ENCODE measurements around the gene COL6A6. TPM values are rescaled to one million over a fixed set of nuclear protein-coding genes. Genes with fewer than 3 reads are reported as not detected.
A peak's percentile ranks its signal among the peaks of the same experiment; 100 is the strongest.

The COL6A6 gene
- total and polyA plus RNA-seq, 4 donors = 0.29 to 6.2 (median 1.6) TPM

- 100% methylated on average over 1 of the region's 2 CpGs for WGBS (ENCODE audit: insufficient coverage)
- Histone ChIP-seq H3K27me3 (ENCODE audit: control insufficient read depth, insufficient read depth, low read length) (no peaks in the 10 kb centered on the region), H3K27ac (ENCODE audit: low read depth, low read length) (no peak overlapping the region), H3K36me3 (ENCODE audit: control insufficient read depth, insufficient read depth, low read length) (no peaks in the 10 kb centered on the region), H3K9me3 (ENCODE audit: control insufficient read depth, insufficient read depth, low read length) (no peaks in the 10 kb centered on the region), H3K4me1 (ENCODE audit: control insufficient read depth, insufficient read depth, low read length) (no peaks in the 10 kb centered on the region), H3K4me3 (ENCODE audit: low read depth, low read length) (no peak overlapping the region)
- no peak for DNase-seq (ENCODE audit: low read depth in 4 of 6, low spot score in 6 of 6)
These were observed 12.3 kb upstream of the COL6A6 start for GRCh38 chr3:130504701-130505100.

DNA sequence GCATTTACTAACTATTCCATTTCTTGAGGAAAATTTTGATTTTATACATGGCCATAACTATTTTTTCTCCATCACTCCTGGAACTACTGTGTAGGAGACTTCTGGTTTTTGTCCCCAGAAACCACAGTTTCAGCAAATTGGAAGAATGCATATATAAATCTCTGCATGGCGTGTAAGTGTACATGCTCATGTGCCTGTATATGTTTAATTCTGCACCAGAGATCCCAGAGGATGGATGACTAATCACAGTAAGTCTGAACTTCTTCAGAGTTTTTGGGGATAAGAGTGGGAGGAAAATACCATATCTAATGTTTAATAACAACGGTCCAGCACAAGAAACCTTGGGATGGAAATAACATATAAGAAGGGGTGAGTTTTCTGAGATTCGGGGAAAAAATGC is 10.9 kb upstream of the COL6A6 start:
- H3K9me3 ChIP-seq (ENCODE audit: control insufficient read depth, insufficient read depth, low read length) = no peaks in the 10 kb centered on the region
- H3K4me1 ChIP-seq (ENCODE audit: control insufficient read depth, insufficient read depth, low read length) = no peaks in the 10 kb centered on the region
- no peaks in the 10 kb centered on the region for H3K27me3 ChIP-seq (ENCODE audit: control insufficient read depth, insufficient read depth, low read length)
- H3K4me3 ChIP-seq (ENCODE audit: low read depth, low read length) = no peak overlapping the region
- WGBS (ENCODE audit: insufficient coverage) = 67% methylated on average over 1 of the region's 3 CpGs
- H3K36me3 ChIP-seq (ENCODE audit: control insufficient read depth, insufficient read depth, low read length) = no peaks in the 10 kb centered on the region
- no peak for DNase-seq (ENCODE audit: low read depth in 4 of 6, low spot score in 6 of 6)
- H3K27ac ChIP-seq (ENCODE audit: low read depth, low read length) = no peak overlapping the region

DNA sequence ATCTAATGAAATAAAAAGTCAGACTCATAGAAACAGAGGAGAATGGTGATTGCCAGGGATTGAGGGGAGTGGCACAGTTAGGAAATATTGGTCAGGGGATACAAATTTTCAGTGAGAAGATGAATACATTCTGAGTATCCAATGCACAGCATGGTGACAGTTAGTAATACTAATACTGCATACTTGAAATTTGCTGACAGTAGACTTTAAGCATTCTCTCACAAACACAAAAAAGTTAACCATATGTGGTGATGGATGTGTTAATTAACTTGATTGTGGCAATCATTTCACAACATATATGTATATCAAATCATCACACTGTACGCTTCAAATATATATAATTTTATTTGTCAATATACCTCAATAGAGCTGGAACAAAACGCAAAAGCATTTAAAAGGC is 9.2 kb upstream of the COL6A6 start:
- Histone ChIP-seq H3K9me3 (ENCODE audit: control insufficient read depth, insufficient read depth, low read length) (no peaks in the 10 kb centered on the region), H3K4me1 (ENCODE audit: control insufficient read depth, insufficient read depth, low read length) (no peaks in the 10 kb centered on the region), H3K4me3 (ENCODE audit: low read depth, low read length) (no peak overlapping the region), H3K27ac (ENCODE audit: low read depth, low read length) (no peak overlapping the region), H3K27me3 (ENCODE audit: control insufficient read depth, insufficient read depth, low read length) (no peaks in the 10 kb centered on the region), H3K36me3 (ENCODE audit: control insufficient read depth, insufficient read depth, low read length) (no peaks in the 10 kb centered on the region)
- WGBS (ENCODE audit: insufficient coverage) = no CpG with 5 or more reads among the region's 2 CpGs
- DNase-seq (ENCODE audit: low read depth in 4 of 6, low spot score in 6 of 6) = no peak

- DNase-seq (ENCODE audit: low read depth in 4 of 6, low spot score in 6 of 6) = peak in 1 of 6 donors; percentile 19
- H3K4me1 ChIP-seq (ENCODE audit: control insufficient read depth, insufficient read depth, low read length) = no peaks in the 10 kb centered on the region
- H3K4me3 ChIP-seq (ENCODE audit: low read depth, low read length) = no peak overlapping the region
- no peaks in the 10 kb centered on the region for H3K27me3 ChIP-seq (ENCODE audit: control insufficient read depth, insufficient read depth, low read length)
- H3K36me3 ChIP-seq (ENCODE audit: control insufficient read depth, insufficient read depth, low read length) = no peaks in the 10 kb centered on the region
- no peak overlapping the region for H3K27ac ChIP-seq (ENCODE audit: low read depth, low read length)
- H3K9me3 ChIP-seq (ENCODE audit: control insufficient read depth, insufficient read depth, low read length) = no peaks in the 10 kb centered on the region
- 45% methylated on average over 6 of the region's 6 CpGs for WGBS (ENCODE audit: insufficient coverage)
These were observed 8.0 kb upstream of the COL6A6 start for GRCh38 chr3:130509008-130509407.

GRCh38 chr3:130514681-130515080 is 2.3 kb upstream of the COL6A6 start:
- H3K36me3 ChIP-seq (ENCODE audit: control insufficient read depth, insufficient read depth, low read length) = no peaks in the 10 kb centered on the region
- no peak overlapping the region for H3K27ac ChIP-seq (ENCODE audit: low read depth, low read length)
- no peak for DNase-seq (ENCODE audit: low read depth in 4 of 6, low spot score in 6 of 6)
- H3K9me3 ChIP-seq (ENCODE audit: control insufficient read depth, insufficient read depth, low read length) = no peaks in the 10 kb centered on the region
- WGBS (ENCODE audit: insufficient coverage) = no CpG with 5 or more reads among the region's 1 CpG
- H3K4me1 ChIP-seq (ENCODE audit: control insufficient read depth, insufficient read depth, low read length) = peaks cover 7% of the 10 kb centered on the region
- no peak overlapping the region for H3K4me3 ChIP-seq (ENCODE audit: low read depth, low read length)
- peaks cover 28% of the 10 kb centered on the region for H3K27me3 ChIP-seq (ENCODE audit: control insufficient read depth, insufficient read depth, low read length)

GRCh38 chr3:130515755-130516154 is 1.2 kb upstream of the COL6A6 start:
- peaks cover 7% of the 10 kb centered on the region for H3K4me1 ChIP-seq (ENCODE audit: control insufficient read depth, insufficient read depth, low read length)
- no peak for DNase-seq (ENCODE audit: low read depth in 4 of 6, low spot score in 6 of 6)
- H3K9me3 ChIP-seq (ENCODE audit: control insufficient read depth, insufficient read depth, low read length) = no peaks in the 10 kb centered on the region
- H3K27ac ChIP-seq (ENCODE audit: low read depth, low read length) = no peak overlapping the region
- no peak overlapping the region for H3K4me3 ChIP-seq (ENCODE audit: low read depth, low read length)
- H3K36me3 ChIP-seq (ENCODE audit: control insufficient read depth, insufficient read depth, low read length) = no peaks in the 10 kb centered on the region
- peaks cover 28% of the 10 kb centered on the region for H3K27me3 ChIP-seq (ENCODE audit: control insufficient read depth, insufficient read depth, low read length)
- WGBS (ENCODE audit: insufficient coverage) = 100% methylated on average over 2 of the region's 2 CpGs

DNA sequence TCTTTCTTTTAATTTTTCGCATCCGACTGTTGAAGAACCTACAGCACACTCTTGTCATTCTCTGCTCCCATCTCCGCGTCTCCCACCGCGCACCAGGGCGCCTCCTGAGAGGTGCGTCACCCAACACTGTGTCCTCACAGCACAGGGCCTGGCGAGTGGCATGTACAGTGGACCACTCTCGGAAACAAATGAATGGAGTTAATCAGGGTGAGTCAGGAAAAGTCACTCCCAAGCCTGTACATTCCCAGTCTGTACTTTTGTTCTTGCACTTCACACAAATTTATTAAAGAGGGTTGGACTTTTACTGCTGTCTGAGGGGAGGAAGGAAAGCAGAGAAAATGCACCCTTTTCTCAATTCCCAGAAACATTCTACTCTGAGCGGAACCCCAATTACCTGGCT is 625 bp downstream of the COL6A6 start:
- DNase-seq (ENCODE audit: low read depth in 4 of 6, low spot score in 6 of 6) = no peak
- Histone ChIP-seq H3K4me3 (ENCODE audit: low read depth, low read length) (peak overlapping the region; percentile 26), H3K4me1 (ENCODE audit: control insufficient read depth, insufficient read depth, low read length) (peaks cover 7% of the 10 kb centered on the region), H3K36me3 (ENCODE audit: control insufficient read depth, insufficient read depth, low read length) (no peaks in the 10 kb centered on the region), H3K9me3 (ENCODE audit: control insufficient read depth, insufficient read depth, low read length) (no peaks in the 10 kb centered on the region), H3K27ac (ENCODE audit: low read depth, low read length) (no peak overlapping the region), H3K27me3 (ENCODE audit: control insufficient read depth, insufficient read depth, low read length) (peaks cover 28% of the 10 kb centered on the region)
- WGBS (ENCODE audit: insufficient coverage) = 38% methylated on average over 4 of the region's 11 CpGs

- H3K4me1 ChIP-seq (ENCODE audit: control insufficient read depth, insufficient read depth, low read length) = peaks cover 7% of the 10 kb centered on the region
- peaks cover 28% of the 10 kb centered on the region for H3K27me3 ChIP-seq (ENCODE audit: control insufficient read depth, insufficient read depth, low read length)
- no CpG with 5 or more reads among the region's 4 CpGs for WGBS (ENCODE audit: insufficient coverage)
- no peak overlapping the region for H3K27ac ChIP-seq (ENCODE audit: low read depth, low read length)
- H3K9me3 ChIP-seq (ENCODE audit: control insufficient read depth, insufficient read depth, low read length) = no peaks in the 10 kb centered on the region
- DNase-seq (ENCODE audit: low read depth in 4 of 6, low spot score in 6 of 6) = no peak
- H3K4me3 ChIP-seq (ENCODE audit: low read depth, low read length) = no peak overlapping the region
- H3K36me3 ChIP-seq (ENCODE audit: control insufficient read depth, insufficient read depth, low read length) = no peaks in the 10 kb centered on the region
These were observed 2.8 kb downstream of the COL6A6 start for GRCh38 chr3:130519754-130520153.

- Histone ChIP-seq H3K36me3 (ENCODE audit: control insufficient read depth, insufficient read depth, low read length) (no peaks in the 10 kb centered on the region), H3K4me3 (ENCODE audit: low read depth, low read length) (no peak overlapping the region), H3K9me3 (ENCODE audit: control insufficient read depth, insufficient read depth, low read length) (no peaks in the 10 kb centered on the region), H3K4me1 (ENCODE audit: control insufficient read depth, insufficient read depth, low read length) (no peaks in the 10 kb centered on the region), H3K27ac (ENCODE audit: low read depth, low read length) (no peak overlapping the region), H3K27me3 (ENCODE audit: control insufficient read depth, insufficient read depth, low read length) (peaks cover 9% of the 10 kb centered on the region)
- no peak for DNase-seq (ENCODE audit: low read depth in 4 of 6, low spot score in 6 of 6)
- WGBS (ENCODE audit: insufficient coverage) = 88% methylated on average over 2 of the region's 2 CpGs
These were observed 5.4 kb downstream of the COL6A6 start for GRCh38 chr3:130522399-130522798.

GRCh38 chr3:130527426-130527825 is 10.4 kb downstream of the COL6A6 start:
- H3K4me1 ChIP-seq (ENCODE audit: control insufficient read depth, insufficient read depth, low read length) = no peaks in the 10 kb centered on the region
- no peaks in the 10 kb centered on the region for H3K9me3 ChIP-seq (ENCODE audit: control insufficient read depth, insufficient read depth, low read length)
- no peak overlapping the region for H3K27ac ChIP-seq (ENCODE audit: low read depth, low read length)
- H3K4me3 ChIP-seq (ENCODE audit: low read depth, low read length) = no peak overlapping the region
- peak in 1 of 6 donors; percentile 53 for DNase-seq (ENCODE audit: low read depth in 4 of 6, low spot score in 6 of 6)
- H3K36me3 ChIP-seq (ENCODE audit: control insufficient read depth, insufficient read depth, low read length) = no peaks in the 10 kb centered on the region
- no peaks in the 10 kb centered on the region for H3K27me3 ChIP-seq (ENCODE audit: control insufficient read depth, insufficient read depth, low read length)
- WGBS (ENCODE audit: insufficient coverage) = no CpG with 5 or more reads among the region's 1 CpG

Data from spinal cord (tissue), 10 donors.